LNCAP (cell line): Measurements from ENCODE around the gene M6PR.

Experiments
- TF ChIP-seq, protein P1 (sequence below): fragments of 450-650 bp; IDR thresholded peaks from 2 replicates; pipeline ENCODE4 v1.5.1; 2017; ENCODE audit warnings: mild to moderate bottlenecking

M6PR gene

DNA sequence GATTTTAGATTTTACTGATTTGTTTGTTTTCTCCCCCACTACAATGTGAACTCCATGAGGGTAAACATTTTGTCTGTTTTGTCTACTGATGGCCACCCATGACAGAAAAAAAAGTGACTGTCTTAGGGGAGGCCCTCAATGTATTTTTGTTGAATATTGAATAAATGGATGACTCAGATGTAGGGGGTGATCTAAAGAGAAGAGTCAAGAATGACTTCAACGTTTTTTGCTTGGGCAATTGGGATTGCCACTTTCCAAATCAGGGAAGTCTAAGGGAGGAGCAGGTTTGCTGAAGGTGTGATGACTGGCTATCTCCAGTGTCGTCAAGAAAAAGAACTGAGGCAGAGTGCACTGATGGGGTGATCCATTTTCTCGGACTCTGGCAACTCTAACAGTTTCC is 45.8 kb downstream of the M6PR start:
- TF ChIP-seq, protein P1, sequence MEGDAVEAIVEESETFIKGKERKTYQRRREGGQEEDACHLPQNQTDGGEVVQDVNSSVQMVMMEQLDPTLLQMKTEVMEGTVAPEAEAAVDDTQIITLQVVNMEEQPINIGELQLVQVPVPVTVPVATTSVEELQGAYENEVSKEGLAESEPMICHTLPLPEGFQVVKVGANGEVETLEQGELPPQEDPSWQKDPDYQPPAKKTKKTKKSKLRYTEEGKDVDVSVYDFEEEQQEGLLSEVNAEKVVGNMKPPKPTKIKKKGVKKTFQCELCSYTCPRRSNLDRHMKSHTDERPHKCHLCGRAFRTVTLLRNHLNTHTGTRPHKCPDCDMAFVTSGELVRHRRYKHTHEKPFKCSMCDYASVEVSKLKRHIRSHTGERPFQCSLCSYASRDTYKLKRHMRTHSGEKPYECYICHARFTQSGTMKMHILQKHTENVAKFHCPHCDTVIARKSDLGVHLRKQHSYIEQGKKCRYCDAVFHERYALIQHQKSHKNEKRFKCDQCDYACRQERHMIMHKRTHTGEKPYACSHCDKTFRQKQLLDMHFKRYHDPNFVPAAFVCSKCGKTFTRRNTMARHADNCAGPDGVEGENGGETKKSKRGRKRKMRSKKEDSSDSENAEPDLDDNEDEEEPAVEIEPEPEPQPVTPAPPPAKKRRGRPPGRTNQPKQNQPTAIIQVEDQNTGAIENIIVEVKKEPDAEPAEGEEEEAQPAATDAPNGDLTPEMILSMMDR, result no peak

DNA sequence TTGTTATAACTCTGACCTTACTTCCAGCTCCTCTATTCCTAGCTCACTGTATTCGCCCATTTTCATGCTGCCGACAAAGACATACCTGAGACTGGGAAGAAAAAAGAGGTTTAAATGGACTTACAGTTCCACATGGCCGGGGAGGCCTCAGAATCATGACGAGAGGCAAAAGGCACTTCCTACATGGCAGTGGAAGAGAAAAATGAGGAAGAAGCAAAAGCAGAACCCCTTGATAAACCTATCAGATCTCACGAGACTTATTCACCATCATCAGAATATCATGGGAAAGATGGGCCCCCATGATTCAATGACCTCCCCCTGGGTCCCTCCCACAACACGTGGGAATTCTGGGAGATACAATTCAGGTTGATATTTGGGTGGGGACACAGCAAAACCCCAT is 49.6 kb downstream of the M6PR start:
- TF ChIP-seq, protein P1, result no peak

DNA sequence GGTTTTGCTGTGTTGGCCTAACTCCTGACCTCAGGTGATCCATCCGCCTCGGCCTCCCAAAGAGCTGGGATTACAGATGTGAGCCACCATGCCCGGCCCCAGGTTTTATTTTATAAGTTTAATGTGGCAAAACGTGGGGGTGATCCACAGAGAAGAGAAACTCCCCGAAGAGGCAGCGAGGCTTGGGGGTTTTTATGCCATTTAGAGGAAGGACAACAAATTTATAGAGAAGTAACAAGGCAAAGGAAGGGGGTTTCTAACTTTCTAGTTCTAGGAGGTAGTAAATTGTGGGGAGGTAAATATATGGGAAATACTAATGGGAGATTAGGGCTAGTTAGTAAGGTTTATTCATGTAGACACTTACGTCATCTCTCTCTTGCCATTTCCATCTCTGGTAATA is 52.4 kb downstream of the M6PR start:
- TF ChIP-seq, protein P1, result no peak

DNA sequence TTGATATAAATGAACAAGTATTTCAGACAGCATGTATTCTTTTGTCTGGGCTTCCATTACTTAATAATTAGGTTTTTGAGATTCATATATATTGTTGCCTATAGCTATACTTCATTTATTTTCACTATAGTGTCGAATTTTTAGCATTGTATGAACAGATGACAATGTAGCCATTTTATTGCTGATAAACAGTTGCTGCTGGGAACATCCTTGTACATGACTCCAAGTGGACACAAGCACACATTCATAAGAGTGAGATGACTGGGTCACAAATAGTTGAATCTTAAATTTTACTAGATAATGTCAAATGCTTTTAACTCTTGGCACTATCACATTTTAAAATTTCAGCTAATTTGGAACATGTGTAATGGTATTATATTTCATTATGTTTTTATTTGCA is 54.5 kb downstream of the M6PR start:
- TF ChIP-seq, protein P1, result no peak

DNA sequence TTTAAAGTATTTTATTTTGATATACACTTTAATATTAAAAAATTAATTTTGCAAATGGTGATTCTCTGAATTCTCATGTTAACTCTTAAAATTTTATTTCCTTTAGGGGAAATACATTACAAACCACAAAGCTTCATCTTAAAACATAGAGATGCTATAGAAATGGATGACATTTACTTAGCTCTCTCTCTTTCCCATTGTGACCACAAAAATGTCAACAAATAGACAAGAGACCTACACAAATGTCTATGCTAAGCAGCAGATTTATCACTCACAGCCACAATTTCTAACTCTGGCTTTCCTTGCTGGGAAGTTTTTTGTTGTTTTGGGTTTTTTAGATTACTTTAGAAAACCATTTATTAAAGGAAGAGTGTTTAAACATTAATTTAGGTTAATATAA is 55.1 kb downstream of the M6PR start:
- TF ChIP-seq, protein P1, result no peak

DNA sequence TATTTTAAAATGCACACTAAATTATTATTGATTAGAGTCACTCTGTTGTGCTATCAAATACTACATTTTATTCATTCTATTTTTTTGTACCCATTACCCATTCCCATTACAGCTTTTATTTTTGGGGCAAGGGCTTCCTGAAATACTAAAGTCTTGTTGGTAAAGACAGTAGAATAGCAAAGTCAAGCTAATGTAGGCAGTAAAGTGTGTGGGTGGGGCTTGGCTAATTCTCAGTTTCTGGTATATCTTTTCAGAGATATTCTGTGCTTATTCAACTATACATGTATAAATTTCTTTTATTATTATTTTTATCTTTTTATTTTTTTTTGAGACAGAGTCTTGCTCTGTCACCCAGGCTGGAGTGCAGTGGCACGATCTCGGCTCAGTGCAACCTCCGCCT is 57.5 kb downstream of the M6PR start:
- TF ChIP-seq, protein P1, result no peak
